Stimulated activated CD8-positive, alpha-beta memory T cell treated with anti-CD3 and anti-CD28 coated beads, Interleukin-15, amount 100 ng/mL, for 4 hours (primary cell): ENCODE measurements around the gene ZNF491.
"Not testable (repeated sequence)": the region's sequence is repeated elsewhere in the genome, so short reads cannot be mapped to it uniquely, and the experiment has no call there.

ENCODE experiments used
- DNase-seq, 2 donors: peaks; one replicate each; pipeline ENCODE4 v3.0.0-alpha.2; 2020; ENCODE audit warnings: low read depth in 2 of 2

The ZNF491 gene

GRCh38 chr19:11798391-11799330, at the start of gene ZNF491:
Gene ZNF491, plus strand, starts transcription at chr19:11798523. Its CDS starts 7,431 bp downstream, at chr19:11805954.
- DNase-seq: peak; percentile 63 to 76

- no peak for DNase-seq
Measured at GRCh38 chr19:11749751-11750150, 48.6 kb upstream of the ZNF491 start.

- no peak for DNase-seq
Measured at GRCh38 chr19:11752244-11752736, 46.0 kb upstream of the ZNF491 start.

GRCh38 chr19:11754663-11755062, 43.7 kb upstream of the ZNF491 start:
- DNase-seq: no peak

- no peak for DNase-seq
Measured at GRCh38 chr19:11756965-11757364, 41.4 kb upstream of the ZNF491 start.

GRCh38 chr19:11759805-11760204, 38.5 kb upstream of the ZNF491 start:
- DNase-seq: no peak

GRCh38 chr19:11763117-11763516, 35.2 kb upstream of the ZNF491 start:
- DNase-seq: no peak

- no peak for DNase-seq
Measured at GRCh38 chr19:11763611-11764010, 34.7 kb upstream of the ZNF491 start.

- peak; percentile 82 to 85 for DNase-seq
Measured at GRCh38 chr19:11766597-11767591, 31.4 kb upstream of the ZNF491 start, which contains the start of gene ZNF441. Gene ZNF441, plus strand, starts transcription at chr19:11767000. Its CDS starts 194 bp downstream, at chr19:11767194.

GRCh38 chr19:11767633-11768133, 30.6 kb upstream of the ZNF491 start:
- no peak for DNase-seq

GRCh38 chr19:11769995-11770394, 28.3 kb upstream of the ZNF491 start:
- no peak for DNase-seq

GRCh38 chr19:11771520-11771919, 26.8 kb upstream of the ZNF491 start:
- not testable (repeated sequence) for DNase-seq

GRCh38 chr19:11776669-11777068, 21.7 kb upstream of the ZNF491 start:
- DNase-seq: not testable (repeated sequence)

GRCh38 chr19:11780431-11781020, 17.8 kb upstream of the ZNF491 start:
- no peak for DNase-seq

GRCh38 chr19:11781295-11782057, 16.8 kb upstream of the ZNF491 start:
- DNase-seq: no peak

GRCh38 chr19:11783767-11784166, 14.6 kb upstream of the ZNF491 start:
- DNase-seq: no peak

GRCh38 chr19:11784356-11784755, 14.0 kb upstream of the ZNF491 start:
- no peak for DNase-seq

GRCh38 chr19:11787536-11787935, 10.8 kb upstream of the ZNF491 start:
- no peak for DNase-seq

- no peak for DNase-seq
Measured at GRCh38 chr19:11792942-11793341, 5.4 kb upstream of the ZNF491 start.

- DNase-seq: peak; percentile 22 to 63
Measured at GRCh38 chr19:11797491-11797890, 832 bp upstream of the ZNF491 start.
